OCI-LY7 (cell line): Measurements from ENCODE around the gene SEC24D. TPM values are rescaled to one million over a fixed set of nuclear protein-coding genes. Genes with fewer than 3 reads are reported as not detected.

Source experiments
- BruUV-seq: library from RNA; stranded (reverse); fragments of 400-500 nt; replicated peaks from 2 replicates; lab custom pipeline; 2021; lab: Mats Ljungman, UMichigan
- CTCF ChIA-PET: fragments of 300-600 bp; sonication (Branson Sonifier 250); formaldehyde crosslinking; loops from one replicate; lab custom pipeline; 2022; ENCODE audit warnings: antibody characterized with exemption; ENCODE audit not compliant: unreplicated experiment; lab: Charles Lee
- POLR2A ChIA-PET: fragments of 300-600 bp; sonication (Branson Sonifier 250); formaldehyde crosslinking; loops from one replicate; lab custom pipeline; 2022; ENCODE audit warnings: antibody characterized with exemption; lab: Charles Lee
- DNase-seq: peaks from one replicate; pipeline ENCODE4 v3.0.0-alpha.2; 2015; ENCODE audit warnings: low spot score
- H2AFZ ChIP-seq: fragments of 200-600 bp; sonication (generic), shearing (Covaris generic); 2 replicates; pipeline ENCODE4 v1.6.1; 2014; ENCODE audit warnings: mild to moderate bottlenecking, antibody characterized with exemption, low read length, moderate library complexity
- H3K27ac ChIP-seq: fragments of 200-600 bp; sonication (generic); 2 replicates; pipeline ENCODE4 v1.5.1; 2014; ENCODE audit warnings: mixed run types, low read depth, mild to moderate bottlenecking, moderate library complexity, low read length, inconsistent platforms; ENCODE audit not compliant: poor library complexity, severe bottlenecking
- H3K36me3 ChIP-seq: fragments of 200-600 bp; sonication (generic); 2 replicates; pipeline ENCODE4 v1.6.1; 2014; ENCODE audit warnings: mild to moderate bottlenecking, antibody characterized with exemption, low read length, moderate library complexity, mixed read lengths; ENCODE audit not compliant: insufficient read depth
- H3K4me1 ChIP-seq: fragments of 200-600 bp; sonication (generic); 2 replicates; pipeline ENCODE4 v1.5.1; 2014; ENCODE audit warnings: mild to moderate bottlenecking, low read length; ENCODE audit not compliant: insufficient read depth, poor library complexity, severe bottlenecking
- H3K4me2 ChIP-seq: fragments of 200-600 bp; sonication (generic); 2 replicates; pipeline ENCODE4 v1.6.1; 2014; ENCODE audit warnings: mild to moderate bottlenecking, low read length
- H3K4me3 ChIP-seq: fragments of 200-600 bp; sonication (generic); 2 replicates; pipeline ENCODE4 v1.5.1; 2014; ENCODE audit warnings: mild to moderate bottlenecking, low read depth, low read length; ENCODE audit not compliant: poor library complexity, severe bottlenecking
- H3K79me2 ChIP-seq: fragments of 200-600 bp; sonication (generic); 2 replicates; pipeline ENCODE4 v1.6.1; 2016; ENCODE audit warnings: low read depth, mild to moderate bottlenecking, low read length, moderate library complexity, mixed read lengths; ENCODE audit not compliant: insufficient read depth
- H3K9me2 ChIP-seq: fragments of 200-600 bp; sonication (generic); 2 replicates; pipeline ENCODE4 v1.6.1; 2016; ENCODE audit warnings: mild to moderate bottlenecking, low read length, mixed read lengths; ENCODE audit not compliant: insufficient read depth
- H3K9me3 ChIP-seq: fragments of 200-600 bp; sonication (generic); 2 replicates; pipeline ENCODE4 v1.6.1; 2014; ENCODE audit warnings: mild to moderate bottlenecking, mixed run types, low read length, mixed read lengths
- H4K20me1 ChIP-seq: fragments of 200-600 bp; sonication (generic); 2 replicates; pipeline ENCODE4 v1.6.1; 2014; ENCODE audit warnings: mild to moderate bottlenecking, antibody characterized with exemption, low read length, moderate library complexity, mixed read lengths; ENCODE audit not compliant: insufficient read depth
- CTCF ChIP-seq: fragments of 200-600 bp; sonication (generic); conservative IDR thresholded peaks from 2 replicates; pipeline ENCODE4 v1.5.1; 2014; ENCODE audit warnings: mild to moderate bottlenecking, antibody characterized with exemption, low read length, moderate library complexity, mixed read lengths
- EZH2phosphoT487 ChIP-seq: fragments of 200-600 bp; sonication (generic); IDR thresholded peaks from 2 replicates; pipeline ENCODE4 v1.6.1; 2018; ENCODE audit warnings: low read depth, borderline replicate concordance, mild to moderate bottlenecking, mixed run types, antibody characterized with exemption, low read length, moderate library complexity, mixed read lengths
- intact Hi-C: fragments of 100-400 bp; cut with micrococcal nuclease; formaldehyde crosslinking; loops from one replicate; pipeline ENCODE4 v1.10.0; 2022; ENCODE audit not compliant: unreplicated experiment
- total RNA-seq, 2 experiments: library from RNA; depleted of rRNA in 1 of 2; stranded (reverse); fragments of >200 nt in 1 of 2; shearing (Covaris generic) in 1 of 2; gene quantifications; 2 replicates each; pipeline ENCODE4 v1.2.3, GENCODE V29; 2014 to 2022

SEC24D gene
- total RNA-seq, 2 experiments from 2014 or later, result 15.1 to 56.1 TPM

GRCh38 chr4:118767109-118767508 is 68.8 kb downstream of the SEC24D start:
- ChIA-PET CTCF (no interaction called here), POLR2A (interaction anchor here (0.6 kb wide), 2 partner anchors 116 to 382 kb away, joined by 3 to 4 read pairs; no protein-coding TSS in a partner anchor)
- no peaks in the 10 kb centered on the region for H3K9me3 ChIP-seq
- H4K20me1 ChIP-seq, result no peaks in the 10 kb centered on the region
- no TSS peak for BruUV-seq
- no peak overlapping the region for H3K4me3 ChIP-seq
- TF ChIP-seq CTCF, result no peak
- no peak for TF ChIP-seq EZH2phosphoT487
- H3K27ac ChIP-seq, result no peak overlapping the region
- H3K79me2 ChIP-seq, result no peaks in the 10 kb centered on the region
- H3K4me1 ChIP-seq, result peaks cover 27% of the 10 kb centered on the region
- no peaks in the 10 kb centered on the region for H3K9me2 ChIP-seq
- H3K36me3 ChIP-seq, result peaks cover 44% of the 10 kb centered on the region
- no peak overlapping the region for H3K4me2 ChIP-seq
- H2AFZ ChIP-seq, result no peak overlapping the region
- no peak for DNase-seq
- intact Hi-C loops, result loop anchor here (10.0 kb wide), 1 partner anchor 482 kb away; no protein-coding TSS in a partner anchor

- Histone ChIP-seq H3K9me2 (no peaks in the 10 kb centered on the region), H4K20me1 (no peaks in the 10 kb centered on the region), H3K4me2 (no peak overlapping the region), H3K36me3 (peaks cover 46% of the 10 kb centered on the region), H3K79me2 (peaks cover 8% of the 10 kb centered on the region; the same call in 1 of the 2 replicates), H3K4me1 (peaks cover 37% of the 10 kb centered on the region), H3K4me3 (no peak overlapping the region), H2AFZ (no peak overlapping the region), H3K9me3 (no peaks in the 10 kb centered on the region), H3K27ac (no peak overlapping the region)
- POLR2A ChIA-PET, result interaction anchor here (0.8 to 1.2 kb wide), 3 partner anchors 10 to 99 kb away, joined by 3 to 4 read pairs (median 3); no protein-coding TSS in a partner anchor
- no peak for DNase-seq
- TF ChIP-seq CTCF (no peak), EZH2phosphoT487 (no peak)
- intact Hi-C loops, result loop anchor here (10.0 kb wide), 1 partner anchor 481 kb away; no protein-coding TSS in a partner anchor
- CTCF ChIA-PET, result no interaction called here
- BruUV-seq, result no TSS peak
These were observed 70.5 kb downstream of the SEC24D start for GRCh38 chr4:118765399-118765798.
